Measurements from ENCODE around the gene PKDREJ. TPM values are rescaled to one million over a fixed set of nuclear protein-coding genes. Genes with fewer than 3 reads are reported as not detected.
"Not testable (repeated sequence)": the region's sequence is repeated elsewhere in the genome, so short reads cannot be mapped to it uniquely, and the experiment has no call there.

PKDREJ gene
- total RNA-seq, 2 donors from 2014 or later, result under 0.01 to 0.33 TPM

- WGBS, 2 donors, result 50 to 56% methylated on average over 9 to 11 of the region's 11 CpGs
- Histone ChIP-seq H3K27ac (peak overlapping the region in 2 of 4 donors; percentile 2 to 32), H3K9me3 (no peaks in the 10 kb centered on the region), H3K27me3 (no peaks in the 10 kb centered on the region), H3K36me3 (replicated peaks in 1 of 2; ENCODE audit: insufficient read depth in 1 of 2, low read depth in 2 of 2) (peaks cover 7 to 9% of the 10 kb centered on the region in 2 donors), H3K4me3 (no peak overlapping the region), H3K4me1 (peaks cover 31% of the 10 kb centered on the region)
- DNase-seq, result peak in 2 of 4 donors; percentile 43 to 45
- TF ChIP-seq POLR2A (IDR thresholded peaks at IDR 0.05) (no peak), CTCF (IDR thresholded peaks at IDR 0.05) (no peak)
- no peak for ATAC-seq
- intact Hi-C loops (cut with DNase I), result no loop called here
Measured at GRCh38 chr22:46269564-46269963, 6.4 kb upstream of the PKDREJ start.

GRCh38 chr22:46267431-46268279 lies 4.5 kb upstream of the PKDREJ start, which contains the start of gene TTC38:
Gene TTC38, plus strand, starts transcription at chr22:46268008. Its CDS starts 32 bp downstream, at chr22:46268040.
- TF ChIP-seq CTCF (IDR thresholded peaks at IDR 0.05) (no peak), POLR2A (IDR thresholded peaks at IDR 0.05) (peak; percentile 59 to 92 (median 87))
- H3K36me3 ChIP-seq (replicated peaks in 1 of 2; ENCODE audit: insufficient read depth in 1 of 2, low read depth in 2 of 2), result peaks cover 4 to 6% of the 10 kb centered on the region in 2 donors
- WGBS, 2 donors, result 1% methylated on average over 14 to 58 of the region's 74 CpGs
- H3K27me3 ChIP-seq, result no peaks in the 10 kb centered on the region
- H3K4me3 ChIP-seq, result peak within 1 kb of the TSS; percentile 76 to 88
- intact Hi-C loops (cut with DNase I), result no loop called here
- H3K27ac ChIP-seq, result peak within 1 kb of the TSS; percentile 79 to 90 (median 85)
- ATAC-seq (peak; percentile 98), DNase-seq (peak; percentile 95 to 98 (median 96))
- H3K9me3 ChIP-seq, result no peaks in the 10 kb centered on the region
- H3K4me1 ChIP-seq, result peaks cover 36% of the 10 kb centered on the region

GRCh38 chr22:46265627-46266026 lies 2.5 kb upstream of the PKDREJ start:
- H3K36me3 ChIP-seq (replicated peaks in 1 of 2; ENCODE audit: insufficient read depth in 1 of 2, low read depth in 2 of 2); ATAC-seq; H3K4me3 ChIP-seq; intact Hi-C loops (cut with DNase I); H3K27ac ChIP-seq; H3K27me3 ChIP-seq; H3K9me3 ChIP-seq; DNase-seq: not testable (repeated sequence)
- peaks cover 36% of the 10 kb centered on the region for H3K4me1 ChIP-seq
- WGBS, 2 donors, result 80 to 96% methylated on average over 3 to 4 of the region's 4 CpGs

GRCh38 chr22:46264520-46264919 lies 1.4 kb upstream of the PKDREJ start:
- intact Hi-C loops (cut with DNase I); H3K9me3 ChIP-seq; H3K4me3 ChIP-seq; H3K36me3 ChIP-seq (replicated peaks in 1 of 2; ENCODE audit: insufficient read depth in 1 of 2, low read depth in 2 of 2); ATAC-seq; H3K27ac ChIP-seq; H3K27me3 ChIP-seq: not testable (repeated sequence)
- 56 to 65% methylated on average over 6 of the region's 6 CpGs for WGBS, 2 donors
- peaks cover 29% of the 10 kb centered on the region for H3K4me1 ChIP-seq
- DNase-seq, result peak in 2 of 4 donors; percentile 44 to 47

GRCh38 chr22:46262449-46263215 lies 511 bp downstream of the PKDREJ start:
- peak; percentile 54 for ATAC-seq
- Histone ChIP-seq H3K27me3 (no peaks in the 10 kb centered on the region), H3K4me3 (no peak overlapping the region), H3K4me1 (peaks cover 17% of the 10 kb centered on the region), H3K36me3 (replicated peaks in 1 of 2; ENCODE audit: insufficient read depth in 1 of 2, low read depth in 2 of 2) (no peaks in the 10 kb centered on the region), H3K9me3 (no peaks in the 10 kb centered on the region), H3K27ac (no peak overlapping the region)
- intact Hi-C loops (cut with DNase I), result no loop called here
- peak; percentile 53 to 61 (median 55) for DNase-seq
- TF ChIP-seq CTCF (IDR thresholded peaks at IDR 0.05) (peak in 2 of 7 experiments; percentile 3 to 15), POLR2A (IDR thresholded peaks at IDR 0.05) (no peak)
- 34% methylated on average over 35 of the region's 109 CpGs; no CpG with 5 or more reads in 1 of the 2 donors for WGBS, 2 donors

Measured in body of pancreas (tissue), 4 donors.